Superior temporal gyrus (tissue), 1 donor: ENCODE results near the gene KIRREL1.

ENCODE experiments used
- DNase-seq: peaks from one replicate; pipeline ENCODE4 v3.0.0-alpha.2; 2016; ENCODE audit errors: extremely low spot score

The KIRREL1 gene

DNA sequence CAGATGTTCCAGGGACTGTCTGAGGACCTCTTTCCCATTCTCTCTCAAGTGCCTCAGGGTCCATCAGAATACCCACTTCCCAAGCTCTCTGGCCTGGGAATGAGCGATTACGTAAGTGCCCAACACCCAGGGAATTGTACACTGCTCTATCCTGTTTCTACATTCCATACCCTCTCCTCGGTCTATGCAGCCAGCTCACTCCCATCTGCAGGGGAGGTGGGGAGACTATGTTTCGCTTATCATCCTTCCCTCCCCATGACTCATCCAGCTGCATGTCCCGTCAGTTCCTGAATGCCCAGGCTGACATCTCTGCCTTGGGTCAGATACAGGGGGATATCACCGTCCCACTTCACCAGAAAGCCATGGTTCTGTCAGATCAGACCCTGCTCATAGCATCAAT is 152.7 kb downstream of the KIRREL1 start:
- no peak for DNase-seq

- no peak for DNase-seq
These were observed 153.3 kb downstream of the KIRREL1 start for GRCh38 chr1:158146739-158147138.

DNA sequence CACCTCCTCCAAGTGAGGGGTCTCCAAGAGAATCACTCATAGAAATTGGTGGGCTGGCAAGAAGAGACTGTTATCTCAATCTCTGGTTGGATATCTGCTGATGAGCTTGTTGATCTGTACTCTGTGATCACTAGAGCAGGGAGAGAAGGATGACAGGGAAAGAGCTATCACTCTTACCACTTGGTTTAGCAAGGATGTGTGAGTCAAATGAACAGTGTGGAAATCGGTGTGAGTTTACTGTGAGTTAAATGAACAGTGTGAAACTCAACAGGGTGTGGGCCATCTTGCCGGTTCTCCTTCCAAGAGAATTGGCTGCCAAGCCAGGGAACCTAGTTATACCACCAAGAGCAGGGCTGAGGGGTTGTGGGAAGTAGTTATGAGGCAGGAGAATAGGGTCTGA is 154.0 kb downstream of the KIRREL1 start:
- DNase-seq = no peak

GRCh38 chr1:158147869-158148268 is 154.4 kb downstream of the KIRREL1 start:
- DNase-seq = no peak

GRCh38 chr1:158148468-158148867 is 155.0 kb downstream of the KIRREL1 start:
- no peak for DNase-seq

- no peak for DNase-seq
These were observed 155.7 kb downstream of the KIRREL1 start for GRCh38 chr1:158149175-158149574.
